Esophagus squamous epithelium (tissue), 4 donors: Measurements from ENCODE around the gene NUP98.

ENCODE experiments used
- POLR2A ChIP-seq, 4 donors: fragments of 450-650 bp; IDR thresholded peaks; one replicate each; pipeline ENCODE4 v1.6.1; 2017; ENCODE audit warnings: antibody characterized with exemption in 4 of 4, mild to moderate bottlenecking in 4 of 4, moderate library complexity in 3 of 4
- TF ChIP-seq, protein P1 (sequence below), 6 experiments: fragments of 450-650 bp in 4 of 6; fragments of 200-600 bp in 2 of 6; sonication (generic) in 2 of 6; IDR thresholded peaks; one replicate each; pipeline ENCODE4 v1.5.1; 2016 to 2019; ENCODE audit warnings: antibody characterized with exemption in 6 of 6, mild to moderate bottlenecking in 4 of 6, moderate library complexity in 4 of 6

DNA sequence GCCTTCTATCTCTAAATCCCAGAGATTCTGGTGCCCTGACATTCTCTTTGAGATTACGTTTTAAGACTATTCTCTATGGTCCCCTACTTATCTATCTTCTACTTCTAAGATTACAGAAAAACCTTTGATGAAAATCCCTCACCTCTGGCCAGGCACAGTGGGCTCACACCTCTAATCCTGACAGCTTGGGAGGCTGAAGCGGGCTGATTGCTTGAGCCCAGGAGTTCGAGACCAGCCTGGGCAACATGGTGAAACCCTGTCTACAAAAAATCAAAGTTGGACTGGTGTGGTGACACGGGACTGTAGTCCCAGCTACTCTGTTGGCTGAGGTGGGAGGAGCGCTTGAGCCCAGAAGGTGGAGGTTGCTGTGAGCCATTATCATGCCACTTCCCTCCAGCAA lies 14.4 kb downstream of the NUP98 start:
- TF ChIP-seq POLR2A (IDR thresholded peaks at IDR 0.05): no peak
- TF ChIP-seq, protein P1, sequence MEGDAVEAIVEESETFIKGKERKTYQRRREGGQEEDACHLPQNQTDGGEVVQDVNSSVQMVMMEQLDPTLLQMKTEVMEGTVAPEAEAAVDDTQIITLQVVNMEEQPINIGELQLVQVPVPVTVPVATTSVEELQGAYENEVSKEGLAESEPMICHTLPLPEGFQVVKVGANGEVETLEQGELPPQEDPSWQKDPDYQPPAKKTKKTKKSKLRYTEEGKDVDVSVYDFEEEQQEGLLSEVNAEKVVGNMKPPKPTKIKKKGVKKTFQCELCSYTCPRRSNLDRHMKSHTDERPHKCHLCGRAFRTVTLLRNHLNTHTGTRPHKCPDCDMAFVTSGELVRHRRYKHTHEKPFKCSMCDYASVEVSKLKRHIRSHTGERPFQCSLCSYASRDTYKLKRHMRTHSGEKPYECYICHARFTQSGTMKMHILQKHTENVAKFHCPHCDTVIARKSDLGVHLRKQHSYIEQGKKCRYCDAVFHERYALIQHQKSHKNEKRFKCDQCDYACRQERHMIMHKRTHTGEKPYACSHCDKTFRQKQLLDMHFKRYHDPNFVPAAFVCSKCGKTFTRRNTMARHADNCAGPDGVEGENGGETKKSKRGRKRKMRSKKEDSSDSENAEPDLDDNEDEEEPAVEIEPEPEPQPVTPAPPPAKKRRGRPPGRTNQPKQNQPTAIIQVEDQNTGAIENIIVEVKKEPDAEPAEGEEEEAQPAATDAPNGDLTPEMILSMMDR (IDR thresholded peaks at IDR 0.05): no peak
